Upper lobe of left lung (tissue), 6 donors: ENCODE measurements around the gene FHIT. TPM values are rescaled to one million over a fixed set of nuclear protein-coding genes. Genes with fewer than 3 reads are reported as not detected.

ENCODE experiments used
- ATAC-seq, 2 donors: fragments of 200-7000 bp; cut with Tn5 transposase; one replicate each; pipeline ENCODE4 v1.9.1; 2022; ENCODE audit warnings: mild to moderate bottlenecking in 2 of 2, moderate library complexity in 2 of 2; ENCODE audit not compliant: low FRiP score in 2 of 2
- DNase-seq, 2 donors: peaks; one replicate each; pipeline ENCODE4 v3.0.0-alpha.2; 2019 to 2020
- H3K27ac ChIP-seq, 4 donors: fragments of 200-600 bp; sonication (generic); one replicate each; pipeline ENCODE4 v1.5.1; 2016 to 2019
- H3K27me3 ChIP-seq, 4 donors: fragments of 200-600 bp; sonication (generic); one replicate each; pipeline ENCODE4 v1.5.1; 2017 to 2019
- H3K36me3 ChIP-seq, 4 donors: fragments of 200-600 bp; sonication (generic); one replicate each; pipeline ENCODE4 v1.5.1; 2016 to 2019
- H3K4me1 ChIP-seq, 4 donors: fragments of 200-600 bp; sonication (generic); one replicate each; pipeline ENCODE4 v1.5.1; 2018 to 2019
- H3K4me3 ChIP-seq, 4 donors: fragments of 200-600 bp; sonication (generic); one replicate each; pipeline ENCODE4 v1.5.1; 2017 to 2019; ENCODE audit warnings: mild to moderate bottlenecking in 2 of 4, moderate library complexity in 1 of 4
- H3K9me3 ChIP-seq, 4 donors: fragments of 200-600 bp; sonication (generic); one replicate each; pipeline ENCODE4 v1.5.1; 2018 to 2019
- CTCF ChIP-seq, 6 experiments: fragments of 450-650 bp in 4 of 6; fragments of 200-600 bp in 2 of 6; sonication (generic) in 2 of 6; IDR thresholded peaks; one replicate each; pipeline ENCODE4 v1.5.1; 2016 to 2019; ENCODE audit warnings: antibody characterized with exemption in 6 of 6
- EP300 ChIP-seq, 4 donors: sonication (generic); formaldehyde crosslinking; IDR thresholded peaks; one replicate each; pipeline ENCODE4 v1.5.1; 2017; ENCODE audit warnings: antibody characterized with exemption in 4 of 4, control low read depth in 2 of 4
- POLR2A ChIP-seq, 4 donors: fragments of 450-650 bp; IDR thresholded peaks; one replicate each; pipeline ENCODE4 v1.5.1; 2016 to 2017; ENCODE audit warnings: antibody characterized with exemption in 4 of 4, mild to moderate bottlenecking in 2 of 4
- POLR2AphosphoS5 ChIP-seq, 2 donors: sonication (generic); formaldehyde crosslinking; IDR thresholded peaks; one replicate each; pipeline ENCODE4 v1.5.1; 2017; ENCODE audit warnings: antibody characterized with exemption in 2 of 2
- WGBS, 2 donors: methylation state at CpG; one replicate each; pipeline ENCODE4 v1.1.5; 2017 to 2018; 5-methylcytosine and 5-hydroxymethylcytosine counted together
- total RNA-seq, 6 donors: library from RNA; depleted of rRNA in 4 of 6; stranded (reverse); fragments of >200 nt in 4 of 6; gene quantifications; one replicate each; pipeline versions ENCODE4 v1.1.0 to v1.2.1, GENCODE V29; 2016 to 2021
- donor health status: DM: no; HTN: no; CAD: no; lungs with moderate emphysema.
- donor health status: DM: no; HTN: yes; CAD: no; lungs with severe emphysema.

The FHIT gene
- total RNA-seq, 6 donors from 2014 or later: 6.8 to 56.6 (median 11.1) TPM

DNA sequence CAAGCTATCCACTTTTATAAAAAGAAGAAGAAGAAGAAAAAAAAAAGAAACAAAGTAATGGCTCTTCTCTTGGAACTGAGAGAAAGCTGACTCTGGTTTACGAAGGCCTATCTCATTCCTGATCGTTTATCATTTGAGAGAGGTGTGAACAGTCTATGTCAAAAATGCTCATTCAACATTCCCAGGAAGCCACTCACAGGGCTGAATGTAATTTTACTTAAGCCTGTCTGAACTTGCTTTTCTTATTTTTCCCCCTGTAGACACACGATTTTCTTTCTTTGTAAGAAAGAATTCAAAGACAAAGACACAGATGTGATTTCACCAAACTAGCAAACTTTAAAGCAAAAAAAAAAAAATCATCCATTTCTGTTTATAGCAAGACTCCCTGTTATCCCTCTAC is 805.8 kb downstream of the FHIT start:
- Histone ChIP-seq H3K4me1 (no peaks in the 10 kb centered on the region), H3K4me3 (no peak overlapping the region), H3K9me3 (no peaks in the 10 kb centered on the region), H3K27me3 (no peaks in the 10 kb centered on the region), H3K27ac (no peak overlapping the region), H3K36me3 (no peaks in the 10 kb centered on the region)
- TF ChIP-seq EP300 (IDR thresholded peaks at IDR 0.05) (no peak), CTCF (IDR thresholded peaks at IDR 0.05) (no peak), POLR2A (IDR thresholded peaks at IDR 0.05) (no peak), POLR2AphosphoS5 (IDR thresholded peaks at IDR 0.05) (no peak)
- WGBS, 2 donors: 50 to 57% methylated on average over 3 of the region's 3 CpGs
- no peak for ATAC-seq
- no peak for DNase-seq

DNA sequence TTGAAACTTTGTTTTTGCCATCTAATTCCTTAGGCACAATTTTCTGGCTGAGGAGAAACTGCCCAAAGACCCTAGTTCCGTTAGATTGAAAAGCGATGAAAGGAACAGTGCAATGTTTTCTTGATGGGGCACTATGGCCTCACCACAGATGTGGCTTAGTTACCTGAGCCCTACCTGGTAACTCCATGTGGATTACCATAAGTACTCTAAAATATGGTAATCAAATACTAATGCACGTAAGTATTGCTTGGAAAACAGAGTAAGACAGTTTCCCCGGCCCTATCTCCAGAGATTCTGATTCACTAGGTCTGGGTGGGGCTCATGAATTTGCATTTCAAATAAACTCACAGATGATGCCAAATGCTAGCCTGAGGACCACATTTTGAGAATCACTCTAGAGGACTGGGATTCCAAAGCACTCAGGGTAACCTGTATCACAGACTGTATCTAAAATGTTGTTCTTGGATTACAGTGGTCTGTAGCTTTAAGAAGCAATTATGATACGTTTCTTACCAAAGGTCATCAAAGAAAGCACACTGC is 806.3 kb downstream of the FHIT start:
- ATAC-seq (no peak), DNase-seq (no peak)
- no peak for TF ChIP-seq POLR2AphosphoS5 (IDR thresholded peaks at IDR 0.05)
- TF ChIP-seq EP300 (IDR thresholded peaks at IDR 0.05): no peak
- TF ChIP-seq CTCF (IDR thresholded peaks at IDR 0.05): no peak
- no peak for TF ChIP-seq POLR2A (IDR thresholded peaks at IDR 0.05)
- 74 to 84% methylated on average over 4 to 5 of the region's 5 CpGs for WGBS, 2 donors
- H3K27me3 ChIP-seq: no peaks in the 10 kb centered on the region
- no peak overlapping the region for H3K27ac ChIP-seq
- H3K4me1 ChIP-seq: no peaks in the 10 kb centered on the region
- H3K4me3 ChIP-seq: no peak overlapping the region
- no peaks in the 10 kb centered on the region for H3K36me3 ChIP-seq
- no peaks in the 10 kb centered on the region for H3K9me3 ChIP-seq

DNA sequence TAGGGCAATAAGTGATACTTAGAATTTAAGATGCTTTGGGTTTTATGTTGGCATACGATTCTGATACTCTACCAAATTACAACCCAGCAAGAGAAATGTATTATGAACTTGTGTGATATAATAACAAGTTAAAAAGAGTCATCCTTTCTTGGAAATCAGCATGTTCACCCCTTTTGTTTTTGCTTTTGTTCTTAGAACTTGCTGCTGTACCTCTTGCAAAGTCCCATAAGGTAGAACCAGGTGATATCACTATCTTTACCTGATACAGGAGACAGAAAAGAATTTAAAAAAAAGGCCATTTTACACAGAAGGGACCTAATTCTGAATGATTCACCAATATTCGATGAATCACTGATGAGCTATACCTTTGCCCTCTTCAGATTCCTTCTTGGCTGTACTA is 810.4 kb downstream of the FHIT start:
- no peak for TF ChIP-seq CTCF (IDR thresholded peaks at IDR 0.05)
- TF ChIP-seq POLR2AphosphoS5 (IDR thresholded peaks at IDR 0.05): no peak
- no peak for TF ChIP-seq POLR2A (IDR thresholded peaks at IDR 0.05)
- TF ChIP-seq EP300 (IDR thresholded peaks at IDR 0.05): no peak
- Histone ChIP-seq H3K36me3 (no peaks in the 10 kb centered on the region), H3K4me3 (no peak overlapping the region), H3K27ac (no peak overlapping the region), H3K4me1 (no peaks in the 10 kb centered on the region), H3K27me3 (no peaks in the 10 kb centered on the region), H3K9me3 (no peaks in the 10 kb centered on the region)
- ATAC-seq (no peak), DNase-seq (no peak)
- WGBS, 2 donors: 90 to 91% methylated on average over 2 of the region's 2 CpGs

DNA sequence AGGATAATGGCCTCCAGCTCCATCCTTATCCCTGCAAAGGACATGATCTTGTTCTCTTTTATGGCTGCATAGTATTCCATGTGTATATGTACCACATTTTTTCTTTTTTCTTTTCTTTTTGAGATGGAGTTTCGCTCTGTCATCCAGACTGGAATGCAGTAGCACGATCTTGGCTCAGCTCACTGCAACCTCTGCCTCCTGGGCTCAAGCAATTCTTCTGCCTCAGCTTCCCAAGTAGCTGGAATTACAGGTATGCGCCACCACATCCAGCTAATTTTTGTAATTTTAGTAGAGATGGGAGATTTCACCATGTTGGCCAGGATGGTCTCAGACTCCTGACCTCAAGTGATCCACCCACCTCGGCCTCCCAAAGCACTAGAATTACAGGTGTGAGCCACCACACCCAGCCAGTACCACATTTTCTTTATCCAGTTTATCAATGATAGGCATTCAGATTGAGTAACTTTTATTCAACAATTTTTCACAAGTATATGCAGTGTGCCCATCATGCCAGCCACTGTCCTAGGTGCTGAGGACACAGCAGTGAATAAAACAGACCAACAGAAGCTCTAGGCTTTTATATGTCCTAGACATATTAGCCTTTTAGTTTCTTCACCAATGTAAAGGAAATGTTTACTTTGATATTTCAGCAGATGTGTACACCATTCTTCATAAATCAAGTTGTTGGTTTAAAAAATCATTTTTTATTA is 815.2 kb downstream of the FHIT start:
- no peaks in the 10 kb centered on the region for H3K9me3 ChIP-seq
- no peaks in the 10 kb centered on the region for H3K36me3 ChIP-seq
- 92 to 95% methylated on average over 4 of the region's 4 CpGs for WGBS, 2 donors
- DNase-seq: no peak
- TF ChIP-seq EP300 (IDR thresholded peaks at IDR 0.05) (no peak), POLR2A (IDR thresholded peaks at IDR 0.05) (no peak), CTCF (IDR thresholded peaks at IDR 0.05) (no peak)
- no peaks in the 10 kb centered on the region for H3K4me1 ChIP-seq
- no peak overlapping the region for H3K4me3 ChIP-seq
- no peak overlapping the region for H3K27ac ChIP-seq
- no peaks in the 10 kb centered on the region for H3K27me3 ChIP-seq
- no peak for ATAC-seq

GRCh38 chr3:60434950-60435349 is 816.3 kb downstream of the FHIT start:
- ATAC-seq (peak in 1 of 2 donors; percentile 41), DNase-seq (no peak)
- H3K36me3 ChIP-seq: no peaks in the 10 kb centered on the region
- H3K27ac ChIP-seq: no peak overlapping the region
- no peak overlapping the region for H3K4me3 ChIP-seq
- no peaks in the 10 kb centered on the region for H3K4me1 ChIP-seq
- H3K9me3 ChIP-seq: no peaks in the 10 kb centered on the region
- TF ChIP-seq CTCF (IDR thresholded peaks at IDR 0.05) (no peak), EP300 (IDR thresholded peaks at IDR 0.05) (no peak), POLR2A (IDR thresholded peaks at IDR 0.05) (no peak), POLR2AphosphoS5 (IDR thresholded peaks at IDR 0.05) (no peak)
- H3K27me3 ChIP-seq: no peaks in the 10 kb centered on the region
